HG03521 (cell line): ENCODE data around the gene MFSD6.
"Not testable (repeated sequence)": the region's sequence is repeated elsewhere in the genome, so short reads cannot be mapped to it uniquely, and the experiment has no call there.

Experiments used
- ATAC-seq: cut with Tn5 transposase; IDR thresholded peaks from one replicate; pipeline ENCODE4 v1.9.1; 2021; ENCODE audit warnings: mild to moderate bottlenecking, moderate library complexity; ENCODE audit not compliant: unreplicated experiment

Gene MFSD6

DNA sequence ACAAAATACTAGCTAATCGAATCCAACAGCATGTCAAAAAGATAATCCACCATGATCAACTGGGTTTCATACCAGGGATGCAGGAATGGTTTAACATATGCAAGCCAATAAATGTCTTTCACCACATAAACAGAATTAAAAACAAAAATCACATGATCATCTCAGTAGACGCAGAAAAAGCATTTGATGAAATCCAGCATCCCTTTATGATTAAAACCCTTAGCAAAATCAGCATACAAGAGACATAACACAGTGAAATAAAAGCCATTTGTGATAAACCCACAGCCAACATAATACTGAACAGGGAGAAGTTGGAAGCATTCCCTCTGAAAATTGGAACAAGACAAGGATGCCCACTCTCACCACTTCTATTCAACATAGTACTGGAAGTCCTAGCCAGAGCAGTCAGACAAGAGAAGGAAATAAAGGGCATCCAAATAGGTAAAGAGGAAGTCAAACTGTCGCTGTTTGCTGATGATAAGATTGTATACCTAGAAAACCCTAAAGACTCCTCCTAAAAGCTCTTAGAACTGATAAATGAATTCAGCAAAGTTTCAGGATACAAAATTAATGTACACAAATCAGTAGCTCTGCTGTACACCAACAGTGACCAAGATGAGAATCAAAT, 86.6 kb downstream of the MFSD6 start:
- not testable (repeated sequence) for ATAC-seq

- no peak for ATAC-seq
Measured at GRCh38 chr2:190497428-190497827, 89.3 kb downstream of the MFSD6 start.

- no peak for ATAC-seq
Measured at GRCh38 chr2:190499273-190499672, 91.1 kb downstream of the MFSD6 start.

- ATAC-seq = no peak
Measured at GRCh38 chr2:190500054-190500502, 91.9 kb downstream of the MFSD6 start.

GRCh38 chr2:190501231-190501630, 93.1 kb downstream of the MFSD6 start:
- no peak for ATAC-seq

- ATAC-seq = no peak
Measured at GRCh38 chr2:190501702-190502407, 93.7 kb downstream of the MFSD6 start.

- ATAC-seq = no peak
Measured at GRCh38 chr2:190503088-190503487, 94.9 kb downstream of the MFSD6 start.

GRCh38 chr2:190504912-190505311, 96.8 kb downstream of the MFSD6 start:
- no peak for ATAC-seq

- ATAC-seq = no peak
Measured at GRCh38 chr2:190505696-190506095, 97.5 kb downstream of the MFSD6 start.

DNA sequence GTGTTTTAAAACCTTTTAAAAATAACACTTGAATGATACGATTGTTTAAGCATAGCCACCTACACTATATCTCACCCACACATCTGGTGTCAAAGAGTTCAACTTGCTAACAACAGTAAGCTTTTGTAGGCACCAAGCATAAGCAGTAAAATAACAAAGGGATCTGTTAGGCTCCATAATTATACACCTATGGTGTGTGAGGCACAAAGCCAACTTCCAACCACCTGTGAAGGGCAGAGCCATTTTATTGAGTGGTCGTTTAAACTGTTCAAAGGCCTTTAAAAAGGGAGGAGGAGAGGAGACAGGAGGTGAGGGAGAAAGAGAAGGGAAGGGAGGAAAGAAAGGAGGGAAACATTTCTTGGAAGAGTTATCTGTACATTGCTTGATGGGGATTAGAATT, 98.5 kb downstream of the MFSD6 start:
- no peak for ATAC-seq

DNA sequence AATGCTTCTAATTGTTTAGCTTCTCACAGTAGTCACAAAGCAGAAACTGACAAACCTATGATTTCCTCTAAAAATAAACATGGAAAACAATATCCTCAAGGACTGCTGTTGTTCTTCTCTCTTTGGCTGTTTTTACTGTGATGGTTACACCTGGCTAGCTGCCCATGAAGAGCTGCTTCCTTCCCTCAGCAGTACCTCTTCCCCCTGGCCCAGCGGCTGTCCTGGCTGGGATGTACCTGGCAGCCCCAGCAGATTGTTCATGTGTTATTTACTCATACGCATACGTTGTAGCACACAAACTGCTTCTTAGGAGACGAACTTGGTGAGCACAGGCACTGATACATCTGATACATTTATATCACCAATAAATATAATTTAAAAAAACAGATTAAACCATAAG, 99.0 kb downstream of the MFSD6 start:
- ATAC-seq = no peak

GRCh38 chr2:190509895-190510294, 101.7 kb downstream of the MFSD6 start:
- not testable (repeated sequence) for ATAC-seq

DNA sequence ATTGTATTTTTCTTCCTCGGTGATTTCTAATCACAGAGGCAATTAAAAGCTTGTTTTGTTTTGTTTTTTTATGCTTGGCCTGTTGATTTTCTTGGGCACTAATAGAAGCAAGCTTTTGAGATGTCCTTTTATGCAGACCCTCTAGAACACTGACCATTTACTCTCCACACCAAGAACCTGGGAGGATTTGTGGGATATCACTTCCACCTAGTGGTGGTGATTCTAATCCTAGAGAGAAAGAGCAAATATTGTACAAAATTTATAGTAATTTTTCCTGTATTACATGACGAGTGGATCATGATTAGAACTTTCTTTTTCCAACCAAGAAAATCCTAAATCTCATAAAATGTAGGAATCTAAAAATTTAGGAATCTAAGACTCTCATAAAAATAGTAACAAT, 102.9 kb downstream of the MFSD6 start:
- ATAC-seq = no peak

DNA sequence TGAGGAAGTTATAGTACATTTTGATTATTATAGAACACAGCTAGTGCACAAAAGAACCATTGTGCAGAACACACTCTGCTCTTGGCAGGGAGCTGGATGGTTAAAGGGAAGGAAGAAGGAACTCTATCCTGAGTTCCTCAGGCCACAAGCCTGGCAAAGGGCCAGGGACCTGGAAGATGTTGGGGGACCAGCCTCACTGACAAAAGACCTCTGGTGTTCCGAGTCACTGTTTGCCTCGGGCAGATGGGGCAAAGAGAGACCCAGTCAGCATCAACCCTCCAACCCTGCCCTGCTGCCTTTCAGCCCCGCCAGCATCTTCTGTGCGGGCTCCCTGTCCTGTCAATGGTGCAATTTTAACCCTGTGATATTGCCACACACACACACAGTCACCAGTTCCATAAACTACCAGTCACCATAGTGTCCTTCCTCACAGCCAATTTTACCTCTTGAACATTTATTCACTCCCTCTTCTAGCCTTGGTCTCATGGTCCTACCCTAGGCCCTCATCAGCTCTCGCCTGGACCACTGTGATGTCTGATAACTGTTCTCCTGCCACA, 104.5 kb downstream of the MFSD6 start:
- no peak for ATAC-seq

DNA sequence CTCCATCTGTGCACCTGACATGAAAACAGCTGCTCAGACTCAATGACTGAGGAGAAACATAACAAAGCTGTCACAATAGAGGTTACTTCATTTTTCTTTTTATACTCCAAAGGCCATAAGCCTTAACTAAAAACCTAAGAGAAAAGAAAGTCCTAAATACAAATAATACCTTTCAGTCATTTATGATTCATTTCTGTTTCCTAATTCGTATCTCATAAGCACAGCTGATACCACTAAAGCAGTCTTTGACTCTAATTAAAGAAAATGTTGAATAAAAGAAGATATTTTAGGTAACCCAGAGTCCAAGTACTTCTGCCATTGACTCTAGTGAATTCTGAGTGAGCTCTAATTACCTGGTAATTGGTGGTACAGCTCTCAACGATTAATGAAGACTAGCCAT, 105.7 kb downstream of the MFSD6 start:
- ATAC-seq = no peak

- no peak for ATAC-seq
Measured at GRCh38 chr2:190514676-190515075, 106.5 kb downstream of the MFSD6 start.

DNA sequence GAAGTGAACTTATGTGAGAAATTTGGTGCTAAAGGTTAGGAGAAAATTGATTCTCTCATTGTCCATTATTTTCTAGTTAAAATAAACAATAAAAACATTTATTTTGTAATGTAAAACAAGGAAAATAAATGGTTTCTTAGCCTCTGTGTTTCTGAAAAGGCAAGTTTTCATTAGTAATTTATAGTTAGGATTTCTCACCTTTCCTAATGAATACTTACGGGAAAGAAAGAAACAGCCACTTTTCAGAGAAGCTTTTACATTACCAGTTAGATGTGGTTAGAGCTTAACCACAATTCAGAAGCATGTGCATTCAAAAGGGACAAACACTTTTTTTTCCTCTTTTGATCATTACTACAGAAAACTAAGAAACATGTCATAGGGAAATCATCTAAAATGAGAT, 107.5 kb downstream of the MFSD6 start:
- ATAC-seq = no peak

DNA sequence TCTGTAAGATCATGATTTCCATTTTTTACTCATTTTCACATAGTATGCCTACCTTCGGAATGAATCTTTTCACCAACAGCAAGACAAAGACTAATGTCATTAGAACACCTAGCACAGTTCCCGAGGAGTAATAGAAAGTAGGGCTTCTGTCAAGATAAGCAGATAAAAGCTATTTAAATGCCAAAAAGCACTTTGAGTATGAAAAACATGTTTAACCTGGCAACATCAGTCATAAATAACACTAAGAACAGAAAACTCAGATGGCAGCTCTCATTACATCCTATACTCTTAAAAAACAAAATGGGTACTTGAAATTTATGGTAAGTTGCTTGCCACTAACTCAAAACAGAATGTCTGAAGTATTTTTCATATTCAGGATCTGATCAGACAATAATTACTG, 109.3 kb downstream of the MFSD6 start:
- ATAC-seq = no peak

DNA sequence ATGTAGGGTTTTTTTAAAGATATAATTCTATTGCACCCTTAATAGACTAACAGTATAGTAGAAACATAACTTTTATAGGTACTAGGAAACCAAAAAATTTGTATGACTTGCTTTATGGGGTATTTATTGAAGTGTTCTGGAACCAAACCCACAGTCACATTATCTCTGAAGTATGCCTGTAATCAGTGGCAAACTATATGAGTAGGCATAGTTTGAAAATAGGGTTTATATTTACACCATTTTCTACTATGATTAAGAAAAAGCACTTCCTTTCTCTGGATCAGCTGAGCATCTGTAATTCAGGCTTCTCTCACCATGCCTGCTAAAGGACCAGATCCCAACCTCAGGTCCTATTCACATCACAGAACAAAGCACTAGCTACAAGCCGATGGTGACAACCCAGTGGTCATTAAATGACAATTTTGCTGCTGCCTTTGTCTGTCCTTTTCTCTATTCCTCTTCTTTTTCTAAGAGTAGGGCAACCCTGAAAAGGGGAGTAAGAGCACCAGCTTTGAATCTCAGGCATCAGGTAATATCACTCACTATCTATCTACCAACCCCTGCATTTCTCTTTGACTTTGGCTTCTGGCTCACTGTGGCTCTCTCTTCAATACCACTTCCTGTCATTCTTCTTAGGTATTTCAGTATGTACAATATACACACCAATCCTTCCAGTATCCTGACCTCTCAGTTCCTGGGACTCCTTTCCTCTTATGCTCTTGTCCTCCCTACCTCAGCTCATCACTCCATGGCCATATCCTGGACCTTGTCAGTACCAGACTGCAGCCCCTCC, 112.0 kb downstream of the MFSD6 start:
- ATAC-seq = no peak

DNA sequence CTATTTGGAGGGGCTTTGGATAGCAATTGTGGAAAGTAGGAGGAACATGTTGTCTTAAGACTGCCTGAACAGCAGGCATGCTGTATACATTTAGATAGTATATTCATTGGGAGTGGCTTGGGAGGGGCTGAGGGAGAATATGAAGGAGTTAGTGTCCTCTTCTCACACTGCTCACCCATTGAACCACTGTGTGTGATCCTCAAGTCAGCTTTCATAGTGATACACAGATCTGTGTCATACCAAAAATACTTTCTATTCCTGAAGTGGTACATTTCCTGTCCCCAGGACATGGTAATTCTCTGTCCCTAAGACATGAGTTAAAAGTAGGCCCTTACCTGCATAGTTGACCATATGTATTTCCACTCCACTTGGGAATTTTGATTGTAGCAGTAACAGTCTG, 116.8 kb downstream of the MFSD6 start:
- no peak for ATAC-seq

GRCh38 chr2:190526105-190526750, 118.1 kb downstream of the MFSD6 start:
- no peak for ATAC-seq
